C4-2B (cell line): ENCODE data around the gene PCDH9.

Experiments
- H3K27ac ChIP-seq: fragments of 450-650 bp; 2 replicates; pipeline ENCODE4 v1.5.1; 2017
- CTCF ChIP-seq: fragments of 450-650 bp; conservative IDR thresholded peaks from 2 replicates; pipeline ENCODE4 v1.5.1; 2017; ENCODE audit warnings: mild to moderate bottlenecking
- ZFX ChIP-seq: fragments of 450-650 bp; IDR thresholded peaks from 2 replicates; pipeline ENCODE4 v1.6.1; 2017

Gene PCDH9

GRCh38 chr13:66558506-66558905 lies 671.6 kb downstream of the PCDH9 start:
- H3K27ac ChIP-seq: no peak overlapping the region
- TF ChIP-seq ZFX (no peak), CTCF (no peak)

- TF ChIP-seq ZFX (no peak), CTCF (no peak)
- no peak overlapping the region for H3K27ac ChIP-seq
Measured at GRCh38 chr13:66557357-66557756, 672.8 kb downstream of the PCDH9 start.

GRCh38 chr13:66556306-66556705 lies 673.8 kb downstream of the PCDH9 start:
- H3K27ac ChIP-seq: no peak overlapping the region
- TF ChIP-seq ZFX (no peak), CTCF (no peak)

- TF ChIP-seq CTCF (no peak), ZFX (no peak)
- no peak overlapping the region for H3K27ac ChIP-seq
Measured at GRCh38 chr13:66553391-66553790, 676.7 kb downstream of the PCDH9 start.

- no peak for TF ChIP-seq ZFX
- TF ChIP-seq CTCF: no peak
- no peak overlapping the region for H3K27ac ChIP-seq
Measured at GRCh38 chr13:66551128-66551527, 679.0 kb downstream of the PCDH9 start.

GRCh38 chr13:66547685-66548084 lies 682.5 kb downstream of the PCDH9 start:
- H3K27ac ChIP-seq: no peak overlapping the region
- TF ChIP-seq ZFX (no peak), CTCF (no peak)

GRCh38 chr13:66546534-66547379 lies 683.4 kb downstream of the PCDH9 start:
- H3K27ac ChIP-seq: no peak overlapping the region
- TF ChIP-seq ZFX (no peak), CTCF (no peak)
